ENCODE data around the gene C1QTNF2.

DNA sequence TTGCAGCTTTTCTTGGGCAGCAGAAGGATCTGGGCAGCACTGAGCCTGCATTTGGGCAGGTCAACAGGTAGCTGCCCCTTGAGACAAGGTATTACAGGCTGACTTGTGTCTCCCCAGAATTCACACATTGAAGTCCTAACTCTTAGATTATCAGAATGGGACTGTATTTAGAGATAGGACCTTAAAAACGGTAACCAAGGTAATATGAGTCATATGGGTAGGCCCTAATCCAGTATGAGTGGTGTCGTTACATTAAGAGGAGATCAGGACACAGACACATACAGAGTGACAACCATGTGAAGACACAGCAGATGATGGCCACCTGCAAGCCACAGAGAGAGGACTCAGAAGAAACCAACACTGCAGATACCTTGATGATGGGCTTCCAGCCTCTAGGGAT lies 3.2 kb downstream of the C1QTNF2 start:
- no peak for TF ChIP-seq CTCF (IDR thresholded peaks at IDR 0.05)
- TF ChIP-seq POLR2AphosphoS5 (IDR thresholded peaks at IDR 0.05) = no peak

Measured in stomach (tissue), 4 donors.